ENCODE results near the gene PABPN1L.

PABPN1L gene

DNA sequence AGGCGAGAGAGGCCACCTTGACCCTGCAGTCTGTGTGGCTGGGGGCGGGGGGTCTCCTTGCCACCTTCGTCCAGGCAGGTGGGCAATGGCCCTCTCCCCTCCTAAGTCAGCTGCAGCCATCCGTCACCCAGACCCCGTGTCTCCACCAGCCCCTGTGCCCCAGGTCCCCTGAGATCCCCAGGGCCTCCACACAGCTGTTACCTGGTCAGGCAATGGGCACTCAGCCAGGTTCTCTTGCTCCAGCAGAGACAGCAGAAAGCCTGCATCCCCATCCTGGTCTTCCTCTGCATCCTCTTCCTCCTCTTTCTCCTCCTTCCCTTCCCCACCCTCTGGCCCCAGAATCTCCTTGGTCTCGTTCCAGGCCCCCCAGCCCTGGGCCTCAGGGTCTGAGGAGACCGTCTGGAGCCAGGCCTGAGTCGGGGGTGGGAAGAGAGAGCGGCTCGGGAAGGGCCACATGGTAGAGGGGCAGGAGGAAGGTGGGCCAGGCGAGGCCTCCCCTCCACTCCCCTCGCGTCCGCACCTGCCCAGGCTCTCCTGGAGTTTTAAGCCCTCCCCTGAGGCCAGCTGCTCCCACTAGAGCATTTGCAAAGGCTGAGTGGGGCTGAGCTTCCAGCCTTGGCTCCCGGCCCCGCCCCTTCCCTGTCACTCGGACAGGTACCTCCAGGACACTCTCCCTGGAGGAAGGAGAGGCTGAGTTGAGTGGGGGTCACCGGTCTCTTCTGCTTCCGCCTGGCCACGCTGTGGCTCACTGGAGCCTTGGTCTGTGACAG, at the start of gene PABPN1L:
Gene PABPN1L, minus strand, starts transcription at position 510 of the 770 bp plus-strand sequence. Its CDS starts 54 bp downstream, at position 456.
- DNase-seq (ENCODE audit: low read depth), result no peak

- no peak for DNase-seq (ENCODE audit: low read depth)
These were observed 49.3 kb upstream of the PABPN1L start for GRCh38 chr16:88915639-88916327.

DNA sequence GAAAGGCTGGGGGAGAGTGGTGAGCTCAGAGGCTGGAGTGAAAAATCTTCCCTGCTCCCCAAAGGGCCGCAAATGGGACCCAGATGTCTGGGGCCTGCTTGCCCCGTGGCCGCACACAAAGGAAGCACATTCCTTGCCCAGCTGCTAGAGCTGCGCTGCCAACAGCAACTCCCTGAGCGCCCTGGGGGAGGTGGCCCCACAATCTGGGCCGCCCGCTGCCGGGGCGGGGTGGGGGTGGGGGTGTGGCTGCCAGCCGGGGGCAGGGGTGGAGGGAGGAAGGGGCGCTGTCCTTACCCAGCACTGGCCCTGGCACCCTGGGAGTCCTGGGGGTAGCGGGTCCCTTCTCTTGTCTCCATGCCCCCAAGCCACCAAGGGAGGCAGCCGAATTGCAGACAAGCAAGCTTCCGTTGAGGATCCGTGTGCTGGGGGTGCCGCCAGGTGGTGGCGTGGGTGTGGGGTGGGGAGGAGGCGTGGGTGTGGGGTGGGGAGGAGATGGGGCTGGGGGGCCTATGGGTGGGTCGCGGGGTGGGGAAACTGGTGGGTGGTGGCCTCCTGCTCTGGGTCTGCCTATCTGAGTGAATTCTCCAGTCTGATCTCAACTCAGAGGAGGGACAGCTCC, 48.4 kb upstream of the PABPN1L start:
- no peak for DNase-seq (ENCODE audit: low read depth)

DNA sequence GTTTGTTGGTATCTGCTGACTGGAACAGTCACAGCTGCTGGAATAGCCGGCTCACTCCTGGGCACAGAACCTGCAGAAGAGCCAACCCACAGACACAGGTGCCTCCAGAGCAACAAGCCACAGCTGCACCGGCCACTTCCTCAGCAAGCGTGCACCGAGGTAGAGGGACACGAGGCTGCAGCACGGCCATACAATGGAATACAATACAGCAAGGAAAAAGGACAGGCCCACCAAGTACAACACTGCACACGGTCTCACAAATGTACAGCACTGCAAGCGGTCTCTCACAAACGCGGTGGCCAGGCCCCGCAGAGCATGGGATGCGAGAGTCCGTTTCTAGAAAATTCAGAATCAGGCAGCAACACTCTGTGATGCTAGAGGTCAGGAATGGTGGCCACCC, 47.4 kb upstream of the PABPN1L start:
- DNase-seq (ENCODE audit: low read depth), result no peak

- no peak for DNase-seq (ENCODE audit: low read depth)
These were observed 46.6 kb upstream of the PABPN1L start for GRCh38 chr16:88913001-88913612.

DNA sequence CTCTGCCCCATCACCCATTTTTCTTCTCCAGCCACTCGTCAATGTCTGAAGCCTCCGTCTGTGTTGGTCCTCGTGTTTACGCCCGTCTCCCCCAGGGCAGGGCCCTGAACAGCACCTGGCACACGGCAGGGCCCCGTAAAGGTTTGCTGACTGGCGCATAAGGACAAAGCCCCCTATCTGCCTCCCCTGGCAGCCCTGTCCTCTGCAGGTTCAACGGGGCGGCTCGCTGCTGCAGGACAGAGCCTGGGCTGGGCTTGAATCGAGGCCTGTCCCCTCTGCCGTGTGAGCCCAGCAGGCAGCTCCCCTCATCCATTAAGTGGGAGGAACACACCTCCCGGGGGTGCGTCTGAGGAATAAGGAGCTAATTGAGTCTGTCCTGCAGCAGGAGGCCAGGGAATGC, 46.1 kb upstream of the PABPN1L start:
- no peak for DNase-seq (ENCODE audit: low read depth)

DNA sequence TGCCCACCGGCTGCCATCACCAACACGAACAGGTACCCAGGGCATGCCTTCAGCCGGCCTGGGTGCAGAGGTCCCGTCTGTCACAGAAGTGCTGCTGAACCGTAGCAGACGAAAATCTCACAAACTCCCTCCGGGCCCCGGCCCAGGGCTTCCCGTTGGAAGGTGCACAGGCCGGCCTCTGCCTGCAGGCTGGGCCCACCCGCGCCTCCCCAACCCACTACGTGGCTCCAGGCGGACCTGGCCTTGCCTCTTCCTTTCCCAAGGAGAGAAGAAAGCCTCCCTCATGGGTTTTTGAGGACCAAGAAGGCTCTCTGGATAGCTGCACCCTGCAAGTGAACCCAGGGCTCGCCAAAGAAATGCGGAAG, 45.5 kb upstream of the PABPN1L start:
- no peak for DNase-seq (ENCODE audit: low read depth)

GRCh38 chr16:88911136-88911945, 44.9 kb upstream of the PABPN1L start:
- DNase-seq (ENCODE audit: low read depth), result no peak

- no peak for DNase-seq (ENCODE audit: low read depth)
These were observed 44.0 kb upstream of the PABPN1L start for GRCh38 chr16:88910284-88911135.

DNA sequence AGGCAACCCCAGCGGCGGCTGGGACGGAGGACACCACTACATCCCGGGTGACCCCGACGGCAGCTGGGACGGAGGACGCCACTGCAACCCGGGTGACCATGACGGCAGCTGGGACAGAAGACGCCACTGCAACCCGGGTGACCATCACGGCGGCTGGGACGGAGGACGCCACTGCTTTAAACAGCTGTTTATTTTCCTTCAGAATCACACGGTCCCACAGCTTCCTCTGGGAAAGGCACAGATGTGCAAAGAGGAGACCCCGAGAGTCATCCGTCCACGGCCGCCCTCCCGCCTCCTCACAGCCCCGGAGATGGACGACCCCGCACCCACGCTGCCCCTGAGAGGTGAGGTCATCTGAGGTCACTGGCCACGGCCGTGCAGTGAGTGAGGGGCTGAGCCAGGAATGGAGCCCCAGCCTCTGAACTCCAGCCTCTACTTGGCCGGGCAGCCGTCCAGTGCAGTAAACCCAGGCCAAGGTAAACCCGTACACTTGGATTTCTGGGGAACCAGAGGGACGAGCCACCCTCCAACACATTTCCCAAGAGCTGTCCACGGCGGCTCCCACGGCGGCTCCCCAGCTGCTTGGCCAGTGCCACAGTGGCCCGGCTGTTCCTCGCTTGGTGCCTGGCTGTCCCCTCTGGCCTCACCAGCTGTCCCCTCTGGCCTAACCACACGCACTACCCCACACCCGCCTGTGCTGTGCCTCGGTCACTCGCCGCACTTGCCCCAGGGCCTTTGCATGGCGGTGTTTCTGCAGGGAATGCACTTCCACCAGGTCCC, 43.2 kb upstream of the PABPN1L start:
- no peak for DNase-seq (ENCODE audit: low read depth)

GRCh38 chr16:88908307-88908706, 41.8 kb upstream of the PABPN1L start:
- DNase-seq (ENCODE audit: low read depth), result no peak

DNA sequence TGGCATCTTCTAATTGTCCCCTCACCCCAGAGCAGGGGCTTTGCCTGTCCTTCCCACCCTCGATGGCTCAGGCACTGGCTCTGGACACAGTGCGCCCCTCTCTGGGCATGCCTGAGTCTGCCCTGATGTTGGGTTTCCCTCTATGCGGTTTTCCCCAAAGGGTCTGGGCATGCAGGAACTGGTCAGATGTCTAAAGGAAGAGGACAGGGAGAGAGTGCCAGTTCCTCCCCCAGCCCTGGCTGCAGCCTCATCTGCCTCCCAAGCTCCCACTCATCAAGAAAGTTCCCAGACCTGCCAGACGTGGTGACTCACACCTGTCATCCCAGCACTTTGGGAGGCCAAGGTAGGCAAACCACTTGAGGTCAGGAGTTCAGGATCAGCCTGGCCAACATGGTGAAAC, 41.3 kb upstream of the PABPN1L start:
- no peak for DNase-seq (ENCODE audit: low read depth)

GRCh38 chr16:88906535-88907105, 40.2 kb upstream of the PABPN1L start:
- DNase-seq (ENCODE audit: low read depth), result no peak

- no peak for DNase-seq (ENCODE audit: low read depth)
These were observed 39.6 kb upstream of the PABPN1L start for GRCh38 chr16:88906020-88906419.

DNA sequence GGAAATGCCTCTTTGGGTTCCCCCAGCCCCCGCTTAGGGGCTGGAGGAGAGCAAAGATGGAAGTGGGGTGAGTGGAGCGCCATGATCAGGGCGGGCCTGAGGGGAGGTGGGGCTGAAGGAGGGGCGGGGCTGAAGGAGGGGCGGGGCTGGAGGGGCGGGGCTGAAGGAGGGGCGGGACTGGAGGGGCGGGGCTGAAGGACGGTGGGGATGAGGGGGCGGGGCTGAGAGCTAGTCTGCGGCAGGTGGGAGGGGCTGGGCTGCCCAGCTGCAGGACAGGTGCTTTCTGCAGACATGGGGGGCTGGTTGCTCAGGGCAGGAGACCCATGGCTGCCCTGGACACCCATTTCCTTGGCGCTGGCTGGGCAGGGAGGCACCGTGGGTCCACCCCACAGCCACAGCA, 39.1 kb upstream of the PABPN1L start:
- DNase-seq (ENCODE audit: low read depth), result no peak

GRCh38 chr16:88904676-88905365, 38.4 kb upstream of the PABPN1L start:
- DNase-seq (ENCODE audit: low read depth), result no peak

- no peak for DNase-seq (ENCODE audit: low read depth)
These were observed 36.8 kb upstream of the PABPN1L start for GRCh38 chr16:88903267-88903666.

- no peak for DNase-seq (ENCODE audit: low read depth)
These were observed 36.3 kb upstream of the PABPN1L start for GRCh38 chr16:88902744-88903143.

DNA sequence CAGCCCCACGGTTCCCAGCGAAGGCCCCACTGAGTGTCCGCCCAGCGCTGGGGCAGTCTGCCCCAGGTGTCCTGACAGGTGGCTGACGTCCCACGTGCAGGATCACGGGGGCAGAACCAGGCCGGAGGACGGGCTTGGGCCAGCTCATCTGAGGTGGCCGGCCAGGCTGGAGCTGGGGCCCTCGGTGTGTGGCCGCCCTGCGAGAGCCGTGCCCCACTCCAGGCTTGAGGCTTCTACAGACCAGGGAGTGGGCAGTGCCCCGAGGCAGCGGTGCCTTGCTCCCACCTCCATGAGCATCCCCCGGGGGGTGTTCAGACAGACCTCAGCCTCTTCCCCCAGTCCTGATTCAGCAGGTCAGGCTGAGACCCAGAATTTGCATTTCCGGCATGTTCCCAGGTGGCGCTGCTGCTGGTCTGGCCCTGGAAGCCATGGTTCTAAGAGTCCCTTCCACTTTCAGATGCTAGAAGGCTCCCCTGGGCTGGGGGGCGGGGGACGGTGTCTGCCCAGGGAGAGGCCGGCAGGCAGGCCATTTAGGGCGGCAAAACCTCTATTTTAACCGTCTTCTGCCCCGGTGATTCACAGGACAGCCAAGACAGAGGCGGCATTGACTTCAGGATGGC, 35.4 kb upstream of the PABPN1L start:
- no peak for DNase-seq (ENCODE audit: low read depth)
